Lower leg skin (tissue), 4 donors: ENCODE results near the gene KCNN4. TPM values are rescaled to one million over a fixed set of nuclear protein-coding genes. Genes with fewer than 3 reads are reported as not detected.
A peak's percentile ranks its signal among the peaks of the same experiment; 100 is the strongest.
"Not testable (repeated sequence)": the region's sequence is repeated elsewhere in the genome, so short reads cannot be mapped to it uniquely, and the experiment has no call there.

Experiments used
- DNase-seq, 2 donors: peaks; one replicate each; pipeline ENCODE4 v3.0.0-alpha.2; 2019; ENCODE audit warnings: low spot score in 2 of 2
- H3K4me3 ChIP-seq: fragments of 200-600 bp; sonication (generic); 2 replicates; pipeline ENCODE4 v1.5.1; 2017; ENCODE audit warnings: mild to moderate bottlenecking, low read depth; ENCODE audit not compliant: poor library complexity, severe bottlenecking
- CTCF ChIP-seq, 3 donors: fragments of 450-650 bp; IDR thresholded peaks; one replicate each; pipeline ENCODE4 v1.5.1; 2016; ENCODE audit warnings: antibody characterized with exemption in 3 of 3, mild to moderate bottlenecking in 3 of 3, moderate library complexity in 2 of 3
- POLR2A ChIP-seq, 2 donors: fragments of 450-650 bp; IDR thresholded peaks; one replicate each; pipeline ENCODE4 v1.6.1; 2016 to 2017; ENCODE audit warnings: antibody characterized with exemption in 2 of 2, mild to moderate bottlenecking in 1 of 2, moderate library complexity in 1 of 2
- WGBS, 2 donors: methylation state at CpG; one replicate each; pipeline ENCODE4 v1.1.5; 2018; 5-methylcytosine and 5-hydroxymethylcytosine counted together
- intact Hi-C: fragments of 100-400 bp; cut with DNase I; formaldehyde crosslinking; loops from one replicate; pipeline ENCODE4 v1.15.0; 2023; ENCODE audit warnings: low total_unique reads
- total RNA-seq, 4 donors: library from RNA; depleted of rRNA; stranded (reverse); fragments of >200 nt; gene quantifications; one replicate each; pipeline ENCODE4 v1.1.0, GENCODE V29; 2016

KCNN4 gene
- total RNA-seq, 4 donors from 2014 or later: 19.9 to 69.5 (median 49.2) TPM

GRCh38 chr19:43767316-43767715 lies 13.5 kb downstream of the KCNN4 start:
- WGBS, 2 donors: 64 to 74% methylated on average over 7 of the region's 7 CpGs
- TF ChIP-seq CTCF (IDR thresholded peaks at IDR 0.05) (no peak), POLR2A (IDR thresholded peaks at IDR 0.05) (no peak)
- DNase-seq: peak in 1 of 2 donors; percentile 82
- no peak overlapping the region for H3K4me3 ChIP-seq
- intact Hi-C loops: loop anchor here (10.0 kb wide), 1 partner anchor 313 kb away; no protein-coding TSS in a partner anchor

DNA sequence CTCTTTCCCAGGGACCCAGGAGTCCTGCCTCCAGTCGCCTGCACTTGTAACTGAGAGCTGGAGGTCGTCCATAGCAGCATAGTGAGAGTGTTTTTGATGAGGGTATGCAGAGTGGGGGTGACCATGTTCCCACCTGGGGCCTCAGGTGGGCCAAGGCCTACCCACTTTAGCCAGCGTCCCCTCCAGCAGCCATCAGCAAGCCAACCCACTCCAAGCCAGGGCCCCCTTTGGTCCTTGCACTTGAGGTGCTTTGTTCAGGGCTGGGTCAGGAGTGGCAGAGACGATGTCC lies 14.1 kb downstream of the KCNN4 start:
- intact Hi-C loops: loop anchor here (10.0 kb wide), 1 partner anchor 312 kb away; no protein-coding TSS in a partner anchor
- H3K4me3 ChIP-seq: no peak overlapping the region
- no peak for DNase-seq
- 80 to 85% methylated on average over 4 of the region's 4 CpGs for WGBS, 2 donors
- no peak for TF ChIP-seq POLR2A (IDR thresholded peaks at IDR 0.05)

DNA sequence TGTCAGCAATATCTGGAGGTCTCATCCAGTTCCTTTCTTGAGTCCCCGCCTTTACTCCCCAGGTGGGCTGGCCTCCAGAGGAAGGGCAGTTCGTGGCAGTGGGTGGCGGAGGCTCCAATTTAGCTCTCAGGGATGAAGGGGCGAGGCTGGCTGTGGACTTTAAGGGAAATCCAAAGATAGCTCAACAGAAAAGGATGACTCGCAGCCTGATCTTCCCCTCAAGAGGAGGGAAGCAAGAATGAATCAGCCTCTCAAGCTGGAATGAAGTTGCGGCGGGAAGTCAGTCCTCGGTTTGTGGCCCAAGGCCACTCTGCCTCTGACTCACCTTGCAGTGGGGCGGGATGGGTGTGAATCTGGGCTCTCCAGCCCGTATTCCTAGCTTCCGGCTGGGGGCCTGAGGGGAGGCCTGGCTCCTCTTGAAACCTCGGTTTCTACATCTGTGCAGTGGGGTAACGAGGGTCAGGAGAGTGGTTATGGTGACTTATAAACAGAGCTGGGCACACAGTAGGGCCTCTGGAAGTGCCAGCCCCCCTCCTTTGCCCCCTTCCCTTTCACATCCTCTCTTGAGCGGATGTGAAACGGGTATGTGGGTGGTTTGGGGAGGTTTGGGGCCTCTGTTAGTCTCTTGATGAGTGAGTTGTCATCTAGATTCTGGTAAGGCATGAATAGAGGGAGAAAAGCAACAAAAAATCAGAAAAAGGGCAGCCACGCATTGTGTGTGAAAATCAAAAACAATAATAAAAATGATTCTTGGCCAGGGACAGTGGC lies 15.5 kb downstream of the KCNN4 start:
- TF ChIP-seq POLR2A (IDR thresholded peaks at IDR 0.05) (no peak), CTCF (IDR thresholded peaks at IDR 0.05) (no peak)
- WGBS, 2 donors: 21 to 25% methylated on average over 15 to 16 of the region's 16 CpGs
- intact Hi-C loops: loop anchor here (10.0 kb wide), 1 partner anchor 310 kb away; no protein-coding TSS in a partner anchor
- DNase-seq: peak; percentile 71 to 93
- no peak overlapping the region for H3K4me3 ChIP-seq

DNA sequence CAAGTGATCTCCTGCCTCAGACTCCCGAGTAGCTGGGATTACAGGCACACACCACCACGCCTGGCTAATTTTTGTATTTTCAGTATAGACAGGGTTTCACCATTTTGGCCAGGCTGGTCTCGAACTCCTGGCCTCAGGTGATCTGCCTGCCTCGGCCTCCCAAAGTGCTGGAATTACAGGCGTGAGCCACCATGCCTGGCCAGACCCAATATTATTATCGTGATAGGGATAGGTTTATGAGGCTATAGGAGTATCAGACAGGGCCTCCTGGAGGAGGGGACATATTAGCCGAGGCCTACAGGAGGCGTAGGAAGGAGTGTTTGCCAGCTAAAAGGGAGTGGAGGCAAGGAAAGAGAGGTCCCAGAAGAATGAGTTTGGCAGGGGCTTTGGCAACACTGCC lies 16.1 kb downstream of the KCNN4 start:
- H3K4me3 ChIP-seq, DNase-seq: not testable (repeated sequence)
- 62 to 63% methylated on average over 8 of the region's 8 CpGs for WGBS, 2 donors
- intact Hi-C loops: loop anchor here (10.0 kb wide), 1 partner anchor 310 kb away; no protein-coding TSS in a partner anchor

DNA sequence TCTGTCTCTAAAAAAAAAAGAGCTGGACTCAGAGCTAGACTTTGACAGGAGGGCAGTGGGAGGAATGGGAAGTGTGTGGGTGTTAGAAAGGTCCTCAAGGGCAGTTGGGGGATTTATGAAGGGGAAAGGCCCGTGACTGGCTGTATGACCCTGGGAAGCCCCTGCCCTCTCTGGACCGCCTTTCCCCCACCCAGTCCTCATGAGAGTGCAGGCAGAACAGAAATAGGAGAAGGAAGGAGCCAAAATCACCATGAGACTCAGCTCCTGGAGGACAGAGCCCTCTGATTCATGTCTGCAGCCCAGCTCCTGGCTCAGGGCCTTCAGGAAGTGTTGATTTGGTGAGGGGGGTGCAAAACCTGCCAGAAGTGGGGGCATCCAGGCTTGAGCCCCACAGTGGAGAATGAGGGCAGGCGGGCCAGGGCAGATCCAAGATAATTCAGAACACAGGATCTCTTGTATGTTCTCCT lies 17.3 kb downstream of the KCNN4 start:
- 52 to 60% methylated on average over 3 of the region's 3 CpGs for WGBS, 2 donors
- no peak overlapping the region for H3K4me3 ChIP-seq
- intact Hi-C loops: loop anchor here (10.0 kb wide), 1 partner anchor 309 kb away; no protein-coding TSS in a partner anchor
- DNase-seq: no peak
- TF ChIP-seq POLR2A (IDR thresholded peaks at IDR 0.05): no peak
- no peak for TF ChIP-seq CTCF (IDR thresholded peaks at IDR 0.05)

- no peak for TF ChIP-seq CTCF (IDR thresholded peaks at IDR 0.05)
- no peak for TF ChIP-seq POLR2A (IDR thresholded peaks at IDR 0.05)
- no peak for DNase-seq
- 87 to 92% methylated on average over 3 of the region's 3 CpGs for WGBS, 2 donors
- intact Hi-C loops: loop anchor here (10.0 kb wide), 1 partner anchor 308 kb away; no protein-coding TSS in a partner anchor
- H3K4me3 ChIP-seq: no peak overlapping the region
Measured at GRCh38 chr19:43762814-43763213, 18.0 kb downstream of the KCNN4 start.
